HG02642 (cell line): ENCODE results near the gene ERF.

Experiments used
- ATAC-seq: cut with Tn5 transposase; IDR thresholded peaks from one replicate; pipeline ENCODE4 v1.9.1; 2021; ENCODE audit warnings: mild to moderate bottlenecking; ENCODE audit not compliant: unreplicated experiment, poor library complexity

ERF gene

GRCh38 chr19:42254850-42255765 is at the start of gene ERF:
ERF (minus strand) TSS chr19:42255128; CDS start chr19:42254999, 129 bp downstream.
- peak; percentile 59 for ATAC-seq

- ATAC-seq = no peak
Observed at GRCh38 chr19:42303876-42304275, 48.9 kb upstream of the ERF start.

- no peak for ATAC-seq
Observed at GRCh38 chr19:42303101-42303464, 48.2 kb upstream of the ERF start.

GRCh38 chr19:42301646-42302203 is 46.8 kb upstream of the ERF start, which contains the start of gene PRR19:
PRR19 (plus strand) TSS chr19:42302132; CDS start chr19:42309585, 7,453 bp downstream.
- ATAC-seq = no peak

- ATAC-seq = no peak
Observed at GRCh38 chr19:42297039-42297438, 42.1 kb upstream of the ERF start.

- peak; percentile 64 for ATAC-seq
Observed at GRCh38 chr19:42295831-42296525, 41.0 kb upstream of the ERF start.

GRCh38 chr19:42295342-42295741 is 40.4 kb upstream of the ERF start:
- ATAC-seq = no peak

- no peak for ATAC-seq
Observed at GRCh38 chr19:42294471-42295137, 39.7 kb upstream of the ERF start.

- ATAC-seq = no peak
Observed at GRCh38 chr19:42293948-42294347, 39.0 kb upstream of the ERF start.

- ATAC-seq = no peak
Observed at GRCh38 chr19:42293540-42293939, 38.6 kb upstream of the ERF start.

- no peak for ATAC-seq
Observed at GRCh38 chr19:42292963-42293362, 38.0 kb upstream of the ERF start.

GRCh38 chr19:42292042-42292960 is 37.4 kb upstream of the ERF start:
- no peak for ATAC-seq

GRCh38 chr19:42291435-42291810 is 36.5 kb upstream of the ERF start:
- no peak for ATAC-seq

- no peak for ATAC-seq
Observed at GRCh38 chr19:42290523-42291434, 35.9 kb upstream of the ERF start.

GRCh38 chr19:42290136-42290522 is 35.2 kb upstream of the ERF start:
- ATAC-seq = no peak

GRCh38 chr19:42289556-42290041 is 34.7 kb upstream of the ERF start:
- ATAC-seq = no peak

- ATAC-seq = no peak
Observed at GRCh38 chr19:42288881-42289555, 34.1 kb upstream of the ERF start.

GRCh38 chr19:42288387-42288786 is 33.5 kb upstream of the ERF start:
- ATAC-seq = no peak
